ENCODE measurements around the gene NEUROG3. TPM values are rescaled to one million over a fixed set of nuclear protein-coding genes. Genes with fewer than 3 reads are reported as not detected.

The NEUROG3 gene
- total RNA-seq, 2 donors from 2014 or later: 0.81 to 2.4 TPM

GRCh38 chr10:69533658-69534057, 39.6 kb downstream of the NEUROG3 start:
- intact Hi-C loops (cut with DNase I, micrococcal nuclease): no loop called here
- no peak for DNase-seq
- no peak for ATAC-seq

- DNase-seq (no peak), ATAC-seq (no peak)
- intact Hi-C loops (cut with DNase I, micrococcal nuclease): no loop called here
Observed at GRCh38 chr10:69527961-69528360, 45.3 kb downstream of the NEUROG3 start.

Other genes with a start within 250 kb of the NEUROG3 start
- gene TACR2, start 156.5 kb downstream of the NEUROG3 start, total RNA-seq: 10 to 100 TPM in 1 of 2 donors, under 1 TPM in 1; 0.61 to 26.8 TPM
- 100 to 1,000 TPM; 142 to 145 TPM for gene TSPAN15, start 122.0 kb downstream of the NEUROG3 start, total RNA-seq
- 1 to 10 TPM; 1.7 to 3.2 TPM for gene FAM241B, start 56.8 kb upstream of the NEUROG3 start, total RNA-seq
- gene COL13A1, start 228.5 kb upstream of the NEUROG3 start, total RNA-seq: 1 to 10 TPM in 1 of 2 donors, under 1 TPM in 1; 0.70 to 1.4 TPM